Erythroblast (primary cell): ENCODE results near the gene THAP7.

Experiments
- GATA1 ChIP-seq: IDR thresholded peaks from 2 replicates; pipeline ENCODE4 v1.6.1; 2011; ENCODE audit warnings: low read depth, mild to moderate bottlenecking, control low read depth, low read length, moderate library complexity
- POLR2A ChIP-seq: IDR thresholded peaks from 2 replicates; pipeline ENCODE4 v1.6.1; 2011; ENCODE audit warnings: mild to moderate bottlenecking, low read length

GRCh38 chr22:21014202-21014725 is 12.3 kb upstream of the THAP7 start:
- TF ChIP-seq POLR2A (no peak), GATA1 (no peak)
